HG02981 (cell line): ENCODE results near the gene CENPB.
A peak's percentile ranks its signal among the peaks of the same experiment; 100 is the strongest.
"Not testable (repeated sequence)": the region's sequence is repeated elsewhere in the genome, so short reads cannot be mapped to it uniquely, and the experiment has no call there.

Experiments used
- ATAC-seq: cut with Tn5 transposase; IDR thresholded peaks from one replicate; pipeline ENCODE4 v1.9.1; 2021; ENCODE audit warnings: mild to moderate bottlenecking, moderate library complexity; ENCODE audit not compliant: unreplicated experiment

Gene CENPB

GRCh38 chr20:3786665-3787323 is at the start of gene CENPB:
TSS of gene CENPB (minus strand) at chr20:3786740. CDS start at chr20:3786483, 257 bp downstream.
- ATAC-seq = peak; percentile 81

GRCh38 chr20:3836132-3836531 is 49.6 kb upstream of the CENPB start:
- no peak for ATAC-seq

- ATAC-seq = not testable (repeated sequence)
Measured at GRCh38 chr20:3829891-3830290, 43.4 kb upstream of the CENPB start.

- ATAC-seq = no peak
Measured at GRCh38 chr20:3828798-3829197, 42.3 kb upstream of the CENPB start.

GRCh38 chr20:3826420-3826819 is 39.9 kb upstream of the CENPB start:
- no peak for ATAC-seq

GRCh38 chr20:3825526-3825925 is 39.0 kb upstream of the CENPB start:
- ATAC-seq = no peak

GRCh38 chr20:3823881-3824280 is 37.3 kb upstream of the CENPB start:
- ATAC-seq = no peak

GRCh38 chr20:3821996-3822395 is 35.5 kb upstream of the CENPB start:
- no peak for ATAC-seq

- peak; percentile 9 for ATAC-seq
Measured at GRCh38 chr20:3820901-3821727, 34.6 kb upstream of the CENPB start.

- peak; percentile 77 for ATAC-seq
Measured at GRCh38 chr20:3820048-3820900, 33.7 kb upstream of the CENPB start, which contains the start of gene AP5S1. TSS of gene AP5S1 (plus strand) at chr20:3820547. CDS start at chr20:3822118, 1,571 bp downstream.

GRCh38 chr20:3819411-3820047 is 33.0 kb upstream of the CENPB start:
- ATAC-seq = no peak

GRCh38 chr20:3818155-3819151 is 31.9 kb upstream of the CENPB start:
- no peak for ATAC-seq

- no peak for ATAC-seq
Measured at GRCh38 chr20:3815703-3816315, 29.3 kb upstream of the CENPB start.

- no peak for ATAC-seq
Measured at GRCh38 chr20:3814928-3815495, 28.5 kb upstream of the CENPB start.

- ATAC-seq = no peak
Measured at GRCh38 chr20:3813848-3814581, 27.5 kb upstream of the CENPB start.

- no peak for ATAC-seq
Measured at GRCh38 chr20:3812975-3813847, 26.7 kb upstream of the CENPB start.

GRCh38 chr20:3812259-3812681 is 25.7 kb upstream of the CENPB start:
- no peak for ATAC-seq
